Caco-2 (cell line): ENCODE data around the gene VPS13D. TPM values are rescaled to one million over a fixed set of nuclear protein-coding genes. Genes with fewer than 3 reads are reported as not detected.

Experiments used
- BruUV-seq: library from RNA; stranded (reverse); fragments of 400-500 nt; replicated peaks from 2 replicates; lab custom pipeline; 2021; lab: Mats Ljungman, UMichigan
- CTCF ChIA-PET: fragments of 300-600 bp; sonication (Branson Sonifier 250); formaldehyde crosslinking; loops from one replicate; lab custom pipeline; 2022; ENCODE audit warnings: antibody characterized with exemption; lab: Charles Lee
- POLR2A ChIA-PET: fragments of 300-600 bp; sonication (Branson Sonifier 250); formaldehyde crosslinking; loops from one replicate; lab custom pipeline; 2022; ENCODE audit warnings: antibody characterized with exemption; lab: Charles Lee
- DNase-seq, 2 experiments: peaks; one replicate each; pipeline versions ENCODE4 v3.0.0 to v3.0.0-alpha.2; 2020 to 2022
- H3K27me3 ChIP-seq: replicated peaks from 2 replicates; pipeline ENCODE4 v1.6.0; 2011; ENCODE audit warnings: low read length; ENCODE audit not compliant: control insufficient read depth, insufficient read depth
- H3K36me3 ChIP-seq: 2 replicates; pipeline ENCODE4 v1.5.1; 2011; ENCODE audit warnings: low read length; ENCODE audit not compliant: control insufficient read depth, insufficient read depth
- H3K4me1 ChIP-seq: fragments of 250-450 bp; sonication (Bioruptor Pico); 2 replicates; pipeline ENCODE4 v1.5.1; 2020; ENCODE audit warnings: mild to moderate bottlenecking
- H3K4me3 ChIP-seq: 2 replicates; pipeline ENCODE4 v1.5.1; 2011; ENCODE audit warnings: low read depth, mild to moderate bottlenecking, control low read depth, low read length
- H3K9me3 ChIP-seq: fragments of 250-450 bp; sonication (Bioruptor Pico); 2 replicates; pipeline ENCODE4 v1.5.1; 2020; ENCODE audit warnings: mild to moderate bottlenecking, moderate library complexity
- H3K27ac Mint-ChIP-seq: one replicate; pipeline ENCODE4 v1.8.0; 2022; ENCODE audit warnings: mixed read lengths; ENCODE audit not compliant: unreplicated experiment
- H3K27me3 Mint-ChIP-seq: one replicate; pipeline ENCODE4 v1.8.0; 2022; ENCODE audit warnings: mixed read lengths; ENCODE audit not compliant: insufficient read depth, unreplicated experiment
- H3K36me3 Mint-ChIP-seq: one replicate; pipeline ENCODE4 v1.8.0; 2022; ENCODE audit warnings: mild to moderate bottlenecking, mixed read lengths; ENCODE audit not compliant: insufficient read depth, unreplicated experiment
- H3K4me1 Mint-ChIP-seq: one replicate; pipeline ENCODE4 v1.8.0; 2022; ENCODE audit warnings: low read depth, mixed read lengths; ENCODE audit not compliant: unreplicated experiment
- H3K4me3 Mint-ChIP-seq: one replicate; pipeline ENCODE4 v1.8.0; 2022; ENCODE audit warnings: mild to moderate bottlenecking, moderate library complexity, mixed read lengths; ENCODE audit not compliant: unreplicated experiment
- H3K9me3 Mint-ChIP-seq: one replicate; pipeline ENCODE4 v1.8.0; 2022; ENCODE audit warnings: mixed read lengths; ENCODE audit not compliant: unreplicated experiment
- CTCF ChIP-seq, 2 experiments: fragments of 200-600 bp in 1 of 2; IDR thresholded peaks; 1 replicate in 1 of 2; 2 replicates in 1 of 2; pipeline versions ENCODE4 v1.5.1 to v1.8.0; 2011 to 2022; ENCODE audit warnings: antibody characterized with exemption in 1 of 2, control low read depth in 1 of 2, inconsistent platforms in 1 of 2, low read depth in 1 of 2, low read length in 1 of 2, mild to moderate bottlenecking in 1 of 2, moderate library complexity in 1 of 2; ENCODE audit not compliant: insufficient read depth in 1 of 2, severe bottlenecking in 1 of 2, unreplicated experiment in 1 of 2
- intact Hi-C: fragments of 100-400 bp; cut with micrococcal nuclease; formaldehyde crosslinking; loops from one replicate; pipeline ENCODE4 v1.10.0; 2022; ENCODE audit not compliant: unreplicated experiment
- total RNA-seq: library from RNA; stranded (reverse); gene quantifications from 2 replicates; pipeline ENCODE4 v1.2.3, GENCODE V29; 2022

The VPS13D gene
- total RNA-seq, 1 experiment from 2014 or later, result 25.6 TPM

- H3K9me3 ChIP-seq, result no peaks in the 10 kb centered on the region
- ChIA-PET POLR2A (no interaction called here), CTCF (no interaction called here)
- H3K27me3 ChIP-seq, result no peaks in the 10 kb centered on the region
- Mint-ChIP-seq H3K4me1 (peaks cover 40% of the 10 kb centered on the region), H3K36me3 (peaks cover 24% of the 10 kb centered on the region), H3K4me3 (no peak overlapping the region), H3K9me3 (no peaks in the 10 kb centered on the region), H3K27me3 (no peaks in the 10 kb centered on the region), H3K27ac (peak overlapping the region; percentile 77)
- no peak for TF ChIP-seq CTCF (IDR thresholded peaks at IDR 0.05; ENCODE audit: insufficient read depth in 1 of 2, low read depth in 1 of 2, low read length in 1 of 2, severe bottlenecking in 1 of 2, unreplicated experiment in 1 of 2)
- peaks cover 31% of the 10 kb centered on the region for H3K4me1 ChIP-seq
- intact Hi-C loops, result loop anchor here (5.0 kb wide), 1 partner anchor 157 kb away; the partner anchor contains the start of gene DHRS3
- H3K36me3 ChIP-seq, result peaks cover 2% of the 10 kb centered on the region
- no TSS peak for BruUV-seq
- no peak overlapping the region for H3K4me3 ChIP-seq
- DNase-seq, result no peak
Measured at GRCh38 chr1:12460121-12460520, 230.3 kb downstream of the VPS13D start.

- H3K4me3 ChIP-seq, result no peak overlapping the region
- H3K9me3 Mint-ChIP-seq, result no peaks in the 10 kb centered on the region
- H3K36me3 Mint-ChIP-seq, result peaks cover 31% of the 10 kb centered on the region
- TF ChIP-seq CTCF (IDR thresholded peaks at IDR 0.05; ENCODE audit: insufficient read depth in 1 of 2, low read depth in 1 of 2, low read length in 1 of 2, severe bottlenecking in 1 of 2, unreplicated experiment in 1 of 2), result no peak
- peaks cover 2% of the 10 kb centered on the region for H3K36me3 ChIP-seq
- ChIA-PET POLR2A (no interaction called here), CTCF (no interaction called here)
- H3K4me1 ChIP-seq, result peaks cover 38% of the 10 kb centered on the region
- no peaks in the 10 kb centered on the region for H3K27me3 Mint-ChIP-seq
- DNase-seq, result no peak
- peak overlapping the region; percentile 63 for H3K27ac Mint-ChIP-seq
- H3K4me1 Mint-ChIP-seq, result peaks cover 42% of the 10 kb centered on the region
- no peaks in the 10 kb centered on the region for H3K9me3 ChIP-seq
- intact Hi-C loops, result loop anchor here (5.0 kb wide), 1 partner anchor 156 kb away; the partner anchor contains the start of gene DHRS3
- H3K4me3 Mint-ChIP-seq, result no peak overlapping the region
- H3K27me3 ChIP-seq, result no peaks in the 10 kb centered on the region
- no TSS peak for BruUV-seq
Measured at GRCh38 chr1:12460911-12461621, 231.2 kb downstream of the VPS13D start.

- Histone ChIP-seq H3K4me3 (no peak overlapping the region), H3K9me3 (no peaks in the 10 kb centered on the region), H3K27me3 (no peaks in the 10 kb centered on the region), H3K36me3 (peaks cover 2% of the 10 kb centered on the region), H3K4me1 (peaks cover 38% of the 10 kb centered on the region)
- ChIA-PET POLR2A (no interaction called here), CTCF (no interaction called here)
- no peak for TF ChIP-seq CTCF (IDR thresholded peaks at IDR 0.05; ENCODE audit: insufficient read depth in 1 of 2, low read depth in 1 of 2, low read length in 1 of 2, severe bottlenecking in 1 of 2, unreplicated experiment in 1 of 2)
- Mint-ChIP-seq H3K27ac (peak overlapping the region; percentile 63), H3K4me3 (peak overlapping the region; percentile 5), H3K9me3 (no peaks in the 10 kb centered on the region), H3K27me3 (no peaks in the 10 kb centered on the region), H3K4me1 (peaks cover 42% of the 10 kb centered on the region), H3K36me3 (peaks cover 33% of the 10 kb centered on the region)
- intact Hi-C loops, result loop anchor here (5.0 kb wide), 1 partner anchor 156 kb away; the partner anchor contains the start of gene DHRS3
- DNase-seq, result no peak
- BruUV-seq, result no TSS peak
Measured at GRCh38 chr1:12461754-12462153, 231.9 kb downstream of the VPS13D start.
